Measurements from ENCODE around the gene NANS.

DNA sequence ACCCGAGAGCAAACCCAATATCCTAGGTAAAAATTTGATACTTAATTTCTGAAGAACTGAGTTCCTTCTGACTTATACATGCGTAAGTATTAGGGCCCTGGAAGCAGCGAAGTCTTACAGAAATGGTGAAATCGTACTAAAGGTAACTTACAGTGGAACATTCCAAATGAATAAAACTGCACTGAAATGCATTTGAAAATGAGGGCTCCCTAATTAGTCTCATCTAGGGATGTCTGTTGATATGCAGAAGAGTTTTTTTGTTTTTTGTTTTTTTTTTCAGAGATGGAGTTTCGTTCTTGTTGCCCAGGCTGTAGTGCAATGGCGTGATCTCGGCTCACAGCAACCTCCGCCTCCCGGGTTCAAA, 10.4 kb upstream of the NANS start:
- TF ChIP-seq CBX8 (IDR thresholded peaks at IDR 0.05; ENCODE audit: borderline replicate concordance, low read depth, low read length), result no peak
- TF ChIP-seq, protein P1, sequence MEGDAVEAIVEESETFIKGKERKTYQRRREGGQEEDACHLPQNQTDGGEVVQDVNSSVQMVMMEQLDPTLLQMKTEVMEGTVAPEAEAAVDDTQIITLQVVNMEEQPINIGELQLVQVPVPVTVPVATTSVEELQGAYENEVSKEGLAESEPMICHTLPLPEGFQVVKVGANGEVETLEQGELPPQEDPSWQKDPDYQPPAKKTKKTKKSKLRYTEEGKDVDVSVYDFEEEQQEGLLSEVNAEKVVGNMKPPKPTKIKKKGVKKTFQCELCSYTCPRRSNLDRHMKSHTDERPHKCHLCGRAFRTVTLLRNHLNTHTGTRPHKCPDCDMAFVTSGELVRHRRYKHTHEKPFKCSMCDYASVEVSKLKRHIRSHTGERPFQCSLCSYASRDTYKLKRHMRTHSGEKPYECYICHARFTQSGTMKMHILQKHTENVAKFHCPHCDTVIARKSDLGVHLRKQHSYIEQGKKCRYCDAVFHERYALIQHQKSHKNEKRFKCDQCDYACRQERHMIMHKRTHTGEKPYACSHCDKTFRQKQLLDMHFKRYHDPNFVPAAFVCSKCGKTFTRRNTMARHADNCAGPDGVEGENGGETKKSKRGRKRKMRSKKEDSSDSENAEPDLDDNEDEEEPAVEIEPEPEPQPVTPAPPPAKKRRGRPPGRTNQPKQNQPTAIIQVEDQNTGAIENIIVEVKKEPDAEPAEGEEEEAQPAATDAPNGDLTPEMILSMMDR (IDR thresholded peaks at IDR 0.05; ENCODE audit: control extremely low read depth in 1 of 3, insufficient read depth in 1 of 3, low read depth in 1 of 3, low read length in 3 of 3), result no peak
- no peak for TF ChIP-seq POLR2AphosphoS5 (IDR thresholded peaks at IDR 0.05; ENCODE audit: low read depth, low read length)
- no peak for TF ChIP-seq EGR1 (IDR thresholded peaks at IDR 0.05; ENCODE audit: borderline replicate concordance, low read depth, low read length)
- TF ChIP-seq YY1 (IDR thresholded peaks at IDR 0.05; ENCODE audit: low read depth, low read length), result no peak
- no peak for TF ChIP-seq POLR2A (IDR thresholded peaks at IDR 0.05; ENCODE audit: control extremely low read depth in 1 of 2, low read depth in 2 of 2, low read length in 2 of 2)
- no peak for TF ChIP-seq CEBPB (IDR thresholded peaks at IDR 0.05; ENCODE audit: low read depth, low read length)
- TF ChIP-seq, protein P2, sequence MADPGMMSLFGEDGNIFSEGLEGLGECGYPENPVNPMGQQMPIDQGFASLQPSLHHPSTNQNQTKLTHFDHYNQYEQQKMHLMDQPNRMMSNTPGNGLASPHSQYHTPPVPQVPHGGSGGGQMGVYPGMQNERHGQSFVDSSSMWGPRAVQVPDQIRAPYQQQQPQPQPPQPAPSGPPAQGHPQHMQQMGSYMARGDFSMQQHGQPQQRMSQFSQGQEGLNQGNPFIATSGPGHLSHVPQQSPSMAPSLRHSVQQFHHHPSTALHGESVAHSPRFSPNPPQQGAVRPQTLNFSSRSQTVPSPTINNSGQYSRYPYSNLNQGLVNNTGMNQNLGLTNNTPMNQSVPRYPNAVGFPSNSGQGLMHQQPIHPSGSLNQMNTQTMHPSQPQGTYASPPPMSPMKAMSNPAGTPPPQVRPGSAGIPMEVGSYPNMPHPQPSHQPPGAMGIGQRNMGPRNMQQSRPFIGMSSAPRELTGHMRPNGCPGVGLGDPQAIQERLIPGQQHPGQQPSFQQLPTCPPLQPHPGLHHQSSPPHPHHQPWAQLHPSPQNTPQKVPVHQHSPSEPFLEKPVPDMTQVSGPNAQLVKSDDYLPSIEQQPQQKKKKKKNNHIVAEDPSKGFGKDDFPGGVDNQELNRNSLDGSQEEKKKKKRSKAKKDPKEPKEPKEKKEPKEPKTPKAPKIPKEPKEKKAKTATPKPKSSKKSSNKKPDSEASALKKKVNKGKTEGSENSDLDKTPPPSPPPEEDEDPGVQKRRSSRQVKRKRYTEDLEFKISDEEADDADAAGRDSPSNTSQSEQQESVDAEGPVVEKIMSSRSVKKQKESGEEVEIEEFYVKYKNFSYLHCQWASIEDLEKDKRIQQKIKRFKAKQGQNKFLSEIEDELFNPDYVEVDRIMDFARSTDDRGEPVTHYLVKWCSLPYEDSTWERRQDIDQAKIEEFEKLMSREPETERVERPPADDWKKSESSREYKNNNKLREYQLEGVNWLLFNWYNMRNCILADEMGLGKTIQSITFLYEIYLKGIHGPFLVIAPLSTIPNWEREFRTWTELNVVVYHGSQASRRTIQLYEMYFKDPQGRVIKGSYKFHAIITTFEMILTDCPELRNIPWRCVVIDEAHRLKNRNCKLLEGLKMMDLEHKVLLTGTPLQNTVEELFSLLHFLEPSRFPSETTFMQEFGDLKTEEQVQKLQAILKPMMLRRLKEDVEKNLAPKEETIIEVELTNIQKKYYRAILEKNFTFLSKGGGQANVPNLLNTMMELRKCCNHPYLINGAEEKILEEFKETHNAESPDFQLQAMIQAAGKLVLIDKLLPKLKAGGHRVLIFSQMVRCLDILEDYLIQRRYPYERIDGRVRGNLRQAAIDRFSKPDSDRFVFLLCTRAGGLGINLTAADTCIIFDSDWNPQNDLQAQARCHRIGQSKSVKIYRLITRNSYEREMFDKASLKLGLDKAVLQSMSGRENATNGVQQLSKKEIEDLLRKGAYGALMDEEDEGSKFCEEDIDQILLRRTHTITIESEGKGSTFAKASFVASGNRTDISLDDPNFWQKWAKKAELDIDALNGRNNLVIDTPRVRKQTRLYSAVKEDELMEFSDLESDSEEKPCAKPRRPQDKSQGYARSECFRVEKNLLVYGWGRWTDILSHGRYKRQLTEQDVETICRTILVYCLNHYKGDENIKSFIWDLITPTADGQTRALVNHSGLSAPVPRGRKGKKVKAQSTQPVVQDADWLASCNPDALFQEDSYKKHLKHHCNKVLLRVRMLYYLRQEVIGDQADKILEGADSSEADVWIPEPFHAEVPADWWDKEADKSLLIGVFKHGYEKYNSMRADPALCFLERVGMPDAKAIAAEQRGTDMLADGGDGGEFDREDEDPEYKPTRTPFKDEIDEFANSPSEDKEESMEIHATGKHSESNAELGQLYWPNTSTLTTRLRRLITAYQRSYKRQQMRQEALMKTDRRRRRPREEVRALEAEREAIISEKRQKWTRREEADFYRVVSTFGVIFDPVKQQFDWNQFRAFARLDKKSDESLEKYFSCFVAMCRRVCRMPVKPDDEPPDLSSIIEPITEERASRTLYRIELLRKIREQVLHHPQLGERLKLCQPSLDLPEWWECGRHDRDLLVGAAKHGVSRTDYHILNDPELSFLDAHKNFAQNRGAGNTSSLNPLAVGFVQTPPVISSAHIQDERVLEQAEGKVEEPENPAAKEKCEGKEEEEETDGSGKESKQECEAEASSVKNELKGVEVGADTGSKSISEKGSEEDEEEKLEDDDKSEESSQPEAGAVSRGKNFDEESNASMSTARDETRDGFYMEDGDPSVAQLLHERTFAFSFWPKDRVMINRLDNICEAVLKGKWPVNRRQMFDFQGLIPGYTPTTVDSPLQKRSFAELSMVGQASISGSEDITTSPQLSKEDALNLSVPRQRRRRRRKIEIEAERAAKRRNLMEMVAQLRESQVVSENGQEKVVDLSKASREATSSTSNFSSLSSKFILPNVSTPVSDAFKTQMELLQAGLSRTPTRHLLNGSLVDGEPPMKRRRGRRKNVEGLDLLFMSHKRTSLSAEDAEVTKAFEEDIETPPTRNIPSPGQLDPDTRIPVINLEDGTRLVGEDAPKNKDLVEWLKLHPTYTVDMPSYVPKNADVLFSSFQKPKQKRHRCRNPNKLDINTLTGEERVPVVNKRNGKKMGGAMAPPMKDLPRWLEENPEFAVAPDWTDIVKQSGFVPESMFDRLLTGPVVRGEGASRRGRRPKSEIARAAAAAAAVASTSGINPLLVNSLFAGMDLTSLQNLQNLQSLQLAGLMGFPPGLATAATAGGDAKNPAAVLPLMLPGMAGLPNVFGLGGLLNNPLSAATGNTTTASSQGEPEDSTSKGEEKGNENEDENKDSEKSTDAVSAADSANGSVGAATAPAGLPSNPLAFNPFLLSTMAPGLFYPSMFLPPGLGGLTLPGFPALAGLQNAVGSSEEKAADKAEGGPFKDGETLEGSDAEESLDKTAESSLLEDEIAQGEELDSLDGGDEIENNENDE (IDR thresholded peaks at IDR 0.05; ENCODE audit: insufficient replicate concordance, low read length), result no peak
